ENCODE results near the gene GSE1.

The GSE1 gene

GRCh38 chr16:85696781-85697180 lies 83.7 kb downstream of the GSE1 start:
- TF ChIP-seq CTCF (IDR thresholded peaks at IDR 0.05) (no peak), ZFX (IDR thresholded peaks at IDR 0.05; ENCODE audit: borderline replicate concordance) (no peak)
- H3K27ac ChIP-seq = no peak overlapping the region

- no peak overlapping the region for H3K27ac ChIP-seq
These were observed 84.3 kb downstream of the GSE1 start for GRCh38 chr16:85697431-85697830.

GRCh38 chr16:85698459-85698891 lies 85.4 kb downstream of the GSE1 start:
- no peak overlapping the region for H3K27ac ChIP-seq
- TF ChIP-seq CTCF (IDR thresholded peaks at IDR 0.05) = no peak
- no peak for TF ChIP-seq ZFX (IDR thresholded peaks at IDR 0.05; ENCODE audit: borderline replicate concordance)

More at GRCh38 chr16:85697431-85697830, 84.3 kb downstream of the GSE1 start:
- TF ChIP-seq CTCF (IDR thresholded peaks at IDR 0.05) = no peak

- no peak overlapping the region for H3K27ac ChIP-seq
- no peak for TF ChIP-seq ZFX (IDR thresholded peaks at IDR 0.05; ENCODE audit: borderline replicate concordance)
- TF ChIP-seq CTCF (IDR thresholded peaks at IDR 0.05) = no peak
These were observed 85.9 kb downstream of the GSE1 start for GRCh38 chr16:85698935-85699558.

GRCh38 chr16:85699628-85700027 lies 86.5 kb downstream of the GSE1 start:
- H3K27ac ChIP-seq = no peak overlapping the region
- TF ChIP-seq CTCF (IDR thresholded peaks at IDR 0.05) = no peak
- TF ChIP-seq ZFX (IDR thresholded peaks at IDR 0.05; ENCODE audit: borderline replicate concordance) = no peak

- TF ChIP-seq CTCF (IDR thresholded peaks at IDR 0.05) (no peak), ZFX (IDR thresholded peaks at IDR 0.05; ENCODE audit: borderline replicate concordance) (no peak)
These were observed 90.9 kb downstream of the GSE1 start for GRCh38 chr16:85704011-85704410.

GRCh38 chr16:85704900-85705846 lies 92.1 kb downstream of the GSE1 start:
- H3K27ac ChIP-seq = no peak overlapping the region
- no peak for TF ChIP-seq ZFX (IDR thresholded peaks at IDR 0.05; ENCODE audit: borderline replicate concordance)
- no peak for TF ChIP-seq CTCF (IDR thresholded peaks at IDR 0.05)

More at GRCh38 chr16:85704011-85704410, 90.9 kb downstream of the GSE1 start:
- no peak overlapping the region for H3K27ac ChIP-seq
